Fibroblast of mammary gland (primary cell): ENCODE measurements around the gene SMYD3.
"Not testable (repeated sequence)": the region's sequence is repeated elsewhere in the genome, so short reads cannot be mapped to it uniquely, and the experiment has no call there.

ENCODE experiments used
- DNase-seq: peaks from one replicate; pipeline ENCODE4 v3.0.0-alpha.2; 2010; ENCODE audit warnings: low read depth
- H3K4me3 ChIP-seq: 2 replicates; pipeline ENCODE4 v1.5.1; 2011; ENCODE audit warnings: low read depth, mild to moderate bottlenecking, low read length, moderate library complexity; ENCODE audit not compliant: control insufficient read depth
- TF ChIP-seq, protein P1 (sequence below): conservative IDR thresholded peaks from 2 replicates; pipeline ENCODE4 v1.5.1; 2011; ENCODE audit warnings: low read depth, low read length, inconsistent platforms; ENCODE audit not compliant: control insufficient read depth, insufficient read depth

The SMYD3 gene

DNA sequence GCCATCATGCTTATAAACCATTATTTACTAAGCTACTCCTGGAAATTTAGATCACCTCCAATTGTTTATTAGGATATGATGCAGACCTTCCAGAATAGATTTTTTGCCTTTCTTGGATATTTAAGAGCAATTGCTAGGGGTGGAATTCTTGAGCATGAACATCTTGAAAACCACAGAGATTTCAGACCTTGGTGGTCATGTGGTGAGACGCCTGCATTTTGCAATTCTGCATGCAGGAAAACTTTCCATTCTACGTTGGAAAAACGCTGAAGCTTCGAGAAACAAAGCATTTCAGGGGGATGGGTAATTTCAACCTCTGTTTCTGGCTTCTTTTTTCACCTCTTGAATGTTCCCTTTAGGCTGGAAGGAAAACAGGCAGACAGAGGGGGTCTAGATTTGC is 756.0 kb downstream of the SMYD3 start:
- TF ChIP-seq, protein P1, sequence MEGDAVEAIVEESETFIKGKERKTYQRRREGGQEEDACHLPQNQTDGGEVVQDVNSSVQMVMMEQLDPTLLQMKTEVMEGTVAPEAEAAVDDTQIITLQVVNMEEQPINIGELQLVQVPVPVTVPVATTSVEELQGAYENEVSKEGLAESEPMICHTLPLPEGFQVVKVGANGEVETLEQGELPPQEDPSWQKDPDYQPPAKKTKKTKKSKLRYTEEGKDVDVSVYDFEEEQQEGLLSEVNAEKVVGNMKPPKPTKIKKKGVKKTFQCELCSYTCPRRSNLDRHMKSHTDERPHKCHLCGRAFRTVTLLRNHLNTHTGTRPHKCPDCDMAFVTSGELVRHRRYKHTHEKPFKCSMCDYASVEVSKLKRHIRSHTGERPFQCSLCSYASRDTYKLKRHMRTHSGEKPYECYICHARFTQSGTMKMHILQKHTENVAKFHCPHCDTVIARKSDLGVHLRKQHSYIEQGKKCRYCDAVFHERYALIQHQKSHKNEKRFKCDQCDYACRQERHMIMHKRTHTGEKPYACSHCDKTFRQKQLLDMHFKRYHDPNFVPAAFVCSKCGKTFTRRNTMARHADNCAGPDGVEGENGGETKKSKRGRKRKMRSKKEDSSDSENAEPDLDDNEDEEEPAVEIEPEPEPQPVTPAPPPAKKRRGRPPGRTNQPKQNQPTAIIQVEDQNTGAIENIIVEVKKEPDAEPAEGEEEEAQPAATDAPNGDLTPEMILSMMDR, result no peak
- peak; percentile 53 for DNase-seq
- no peak overlapping the region for H3K4me3 ChIP-seq

DNA sequence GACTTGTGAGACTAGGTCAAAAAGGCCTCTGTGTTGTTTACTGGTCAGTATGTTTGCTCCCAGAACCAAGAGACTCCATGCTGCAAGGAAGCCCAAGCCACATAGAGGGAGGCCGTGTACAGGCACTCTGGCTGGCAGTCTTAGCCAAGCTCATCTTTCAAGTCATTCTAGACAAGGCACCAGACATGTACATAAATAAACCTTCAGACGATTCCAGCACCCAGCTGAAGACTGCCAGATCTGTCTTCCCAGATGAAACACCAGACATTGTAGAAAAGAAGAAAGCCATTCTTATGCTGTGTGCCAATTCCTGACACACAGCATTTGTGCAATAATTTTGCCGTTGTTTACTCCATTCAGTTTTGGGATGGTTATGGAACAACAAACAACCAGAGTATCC is 756.8 kb downstream of the SMYD3 start:
- TF ChIP-seq, protein P1, result no peak
- no peak for DNase-seq
- no peak overlapping the region for H3K4me3 ChIP-seq

DNA sequence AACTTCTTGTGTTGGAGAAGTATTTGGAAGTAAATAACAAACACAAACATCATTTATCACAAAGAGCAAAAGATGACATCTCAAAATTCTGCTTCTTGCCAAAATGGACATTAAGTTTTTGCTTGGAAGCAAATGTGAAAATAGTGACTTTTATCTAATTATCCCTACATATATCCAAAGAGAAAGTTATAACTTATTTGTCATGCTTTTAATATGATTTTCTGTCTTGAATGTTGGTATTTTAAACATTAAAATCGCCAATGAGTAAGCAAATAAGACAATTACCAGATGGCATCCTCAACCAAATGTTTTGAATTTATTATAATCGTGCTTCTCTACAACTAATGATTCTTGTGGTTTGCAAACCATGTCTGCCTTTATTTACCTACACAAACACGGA is 758.0 kb downstream of the SMYD3 start:
- TF ChIP-seq, protein P1, result no peak
- DNase-seq, result no peak
- no peak overlapping the region for H3K4me3 ChIP-seq

DNA sequence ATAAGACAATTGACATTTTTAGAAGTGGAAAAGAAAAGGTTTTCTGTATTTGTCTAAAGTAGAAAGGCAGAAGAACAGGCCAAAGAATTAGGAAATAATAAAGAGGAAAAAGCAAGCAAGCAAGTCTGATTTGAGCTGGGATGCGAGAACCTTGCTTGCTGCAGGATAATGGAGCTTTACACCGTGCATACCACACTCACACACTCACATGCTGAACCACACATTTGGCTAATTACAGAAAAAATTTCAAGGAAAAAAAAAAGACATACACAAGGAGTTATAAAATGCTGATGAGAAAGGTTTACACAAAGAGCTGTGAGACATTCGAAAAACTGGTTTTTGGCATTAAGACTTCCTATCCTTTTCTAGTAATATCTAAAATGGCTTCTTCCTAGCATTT is 758.4 kb downstream of the SMYD3 start:
- no peak for DNase-seq
- TF ChIP-seq, protein P1, result no peak
- no peak overlapping the region for H3K4me3 ChIP-seq

DNA sequence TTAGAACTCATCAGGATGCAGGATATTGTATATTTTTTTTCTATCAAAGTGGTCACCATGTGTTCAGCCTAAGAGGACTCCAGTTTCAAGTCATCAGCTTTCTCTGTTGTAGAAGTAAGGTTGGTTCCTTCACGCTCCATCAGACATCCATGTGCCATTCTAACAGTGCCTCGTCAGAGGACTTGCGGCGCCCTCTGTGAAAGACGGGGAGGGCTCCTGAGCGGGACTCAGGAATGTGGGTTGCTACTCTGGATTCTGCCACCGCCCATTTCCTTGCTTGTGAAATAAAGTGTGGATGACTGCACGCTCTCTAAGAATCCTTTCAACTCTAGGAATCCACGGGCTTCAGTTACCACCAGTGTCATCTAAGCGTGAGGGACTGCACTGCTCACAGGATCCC is 758.8 kb downstream of the SMYD3 start:
- TF ChIP-seq, protein P1, result no peak
- no peak overlapping the region for H3K4me3 ChIP-seq
- DNase-seq, result no peak

DNA sequence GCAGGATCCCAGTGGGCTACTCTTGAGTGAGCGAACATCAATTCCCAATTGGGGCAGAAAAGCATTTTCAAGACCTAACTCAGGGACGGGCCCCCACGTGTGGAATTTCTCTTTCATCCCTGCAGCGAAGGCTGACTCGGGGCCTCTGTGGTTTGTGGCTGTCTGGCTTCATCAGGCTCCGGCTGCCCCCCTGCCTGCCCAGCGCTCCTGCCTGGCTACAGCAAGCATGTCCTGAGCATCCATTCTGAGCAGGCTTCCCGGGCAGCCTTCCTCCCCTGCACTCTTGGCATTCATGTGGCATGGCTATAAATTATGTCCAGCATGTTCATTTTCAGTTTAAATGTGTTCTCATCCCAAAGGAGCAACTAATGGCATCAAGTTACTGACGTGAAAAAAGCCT is 764.2 kb downstream of the SMYD3 start:
- DNase-seq, result peak; percentile 21
- TF ChIP-seq, protein P1, result no peak
- no peak overlapping the region for H3K4me3 ChIP-seq

DNA sequence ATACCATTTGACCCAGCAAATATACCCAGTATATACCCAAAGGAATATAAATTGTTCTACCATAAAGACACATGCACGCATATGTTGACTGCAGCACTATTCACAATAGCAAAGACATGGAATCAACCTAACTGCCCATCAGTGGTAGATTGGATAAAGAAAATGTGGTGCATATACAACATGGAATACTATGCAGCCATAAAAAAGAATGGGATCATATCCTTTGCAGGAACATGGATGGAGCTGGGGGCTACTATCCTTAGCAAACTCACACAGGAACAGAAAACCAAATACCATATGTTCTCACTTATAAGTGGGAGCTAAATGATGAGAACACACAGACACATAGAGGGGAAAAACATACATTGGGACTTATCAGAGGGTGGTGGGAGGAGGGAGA is 766.7 kb downstream of the SMYD3 start:
- DNase-seq, H3K4me3 ChIP-seq: not testable (repeated sequence)

DNA sequence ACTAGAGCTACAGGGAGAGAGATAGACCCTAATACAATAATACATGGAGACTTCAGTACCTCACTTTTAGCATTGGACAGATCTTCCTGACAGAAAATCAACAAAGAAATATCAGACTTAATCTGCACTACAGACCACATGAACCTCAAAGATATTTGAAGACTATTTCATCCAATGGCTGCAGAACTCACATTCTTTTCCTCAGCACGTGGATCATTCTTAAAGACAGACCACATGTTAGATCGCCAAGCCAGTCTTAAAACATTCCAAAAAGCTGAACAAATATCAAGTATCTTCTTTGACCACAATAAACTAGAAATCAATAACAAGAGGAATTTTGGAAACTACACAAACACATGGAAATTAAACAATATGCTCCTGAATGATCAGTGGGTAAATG is 776.3 kb downstream of the SMYD3 start:
- TF ChIP-seq, protein P1, result no peak
- no peak for DNase-seq
- no peak overlapping the region for H3K4me3 ChIP-seq

DNA sequence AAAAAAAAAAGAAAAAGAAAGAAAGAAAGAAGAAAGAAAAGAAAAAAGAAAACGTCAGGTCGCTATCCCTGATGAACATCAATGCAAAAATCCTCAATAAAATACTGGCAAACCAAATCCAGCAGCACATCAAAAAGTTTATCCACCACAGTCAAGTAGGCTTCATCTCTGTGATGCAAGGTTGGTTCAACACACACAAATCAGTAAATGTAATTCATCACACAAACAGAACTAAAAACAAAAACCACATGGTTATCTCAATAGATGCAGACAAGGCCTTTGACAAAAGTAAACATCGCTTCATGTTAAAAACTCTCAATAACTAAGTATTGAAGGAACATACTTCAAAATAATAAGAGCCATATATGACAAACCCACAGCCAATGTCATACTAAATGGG is 779.0 kb downstream of the SMYD3 start:
- DNase-seq, H3K4me3 ChIP-seq: not testable (repeated sequence)
